ENCODE results near the gene CROCC2. TPM values are rescaled to one million over a fixed set of nuclear protein-coding genes. Genes with fewer than 3 reads are reported as not detected.

The CROCC2 gene
- total and polyA plus RNA-seq, 2 experiments from 2014 or later, result not detected

GRCh38 chr2:240955306-240956170, 49.4 kb downstream of the CROCC2 start:
- Histone ChIP-seq H3K9me3 (ENCODE audit: low read depth) (no peaks in the 10 kb centered on the region), H3K4me1 (ENCODE audit: low read depth) (peaks cover 2% of the 10 kb centered on the region), H3K27me3 (no peaks in the 10 kb centered on the region), H3K4me3 (no peak overlapping the region), H3K36me3 (no peaks in the 10 kb centered on the region), H3K27ac (no peak overlapping the region)
- no peak for DNase-seq (ENCODE audit: low read depth in 1 of 2, low spot score in 1 of 2)
- no peak for TF ChIP-seq CTCF (IDR thresholded peaks at IDR 0.05; ENCODE audit: low read depth, low read length)

GRCh38 chr2:240956171-240956934, 50.2 kb downstream of the CROCC2 start:
- TF ChIP-seq CTCF (IDR thresholded peaks at IDR 0.05; ENCODE audit: low read depth, low read length), result no peak
- no peak for DNase-seq (ENCODE audit: low read depth in 1 of 2, low spot score in 1 of 2)
- Histone ChIP-seq H3K27ac (no peak overlapping the region), H3K9me3 (ENCODE audit: low read depth) (no peaks in the 10 kb centered on the region), H3K36me3 (no peaks in the 10 kb centered on the region), H3K27me3 (no peaks in the 10 kb centered on the region), H3K4me1 (ENCODE audit: low read depth) (peaks cover 3% of the 10 kb centered on the region), H3K4me3 (no peak overlapping the region)

- Histone ChIP-seq H3K27ac (no peak overlapping the region), H3K4me3 (no peak overlapping the region), H3K27me3 (no peaks in the 10 kb centered on the region), H3K9me3 (ENCODE audit: low read depth) (no peaks in the 10 kb centered on the region), H3K36me3 (no peaks in the 10 kb centered on the region), H3K4me1 (ENCODE audit: low read depth) (peaks cover 3% of the 10 kb centered on the region)
- no peak for TF ChIP-seq CTCF (IDR thresholded peaks at IDR 0.05; ENCODE audit: low read depth, low read length)
- no peak for DNase-seq (ENCODE audit: low read depth in 1 of 2, low spot score in 1 of 2)
These were observed 51.0 kb downstream of the CROCC2 start for GRCh38 chr2:240956935-240957655.

- no peaks in the 10 kb centered on the region for H3K9me3 ChIP-seq (ENCODE audit: low read depth)
- H3K4me3 ChIP-seq, result no peak overlapping the region
- no peak overlapping the region for H3K27ac ChIP-seq
- H3K4me1 ChIP-seq (ENCODE audit: low read depth), result peaks cover 7% of the 10 kb centered on the region
- no peaks in the 10 kb centered on the region for H3K36me3 ChIP-seq
- DNase-seq (ENCODE audit: low read depth in 1 of 2, low spot score in 1 of 2), result peak; percentile 20 to 53
- no peaks in the 10 kb centered on the region for H3K27me3 ChIP-seq
- no peak for TF ChIP-seq CTCF (IDR thresholded peaks at IDR 0.05; ENCODE audit: low read depth, low read length)
These were observed 51.7 kb downstream of the CROCC2 start for GRCh38 chr2:240957656-240958365.
